ENCODE data around the gene GLOD4.

DNA sequence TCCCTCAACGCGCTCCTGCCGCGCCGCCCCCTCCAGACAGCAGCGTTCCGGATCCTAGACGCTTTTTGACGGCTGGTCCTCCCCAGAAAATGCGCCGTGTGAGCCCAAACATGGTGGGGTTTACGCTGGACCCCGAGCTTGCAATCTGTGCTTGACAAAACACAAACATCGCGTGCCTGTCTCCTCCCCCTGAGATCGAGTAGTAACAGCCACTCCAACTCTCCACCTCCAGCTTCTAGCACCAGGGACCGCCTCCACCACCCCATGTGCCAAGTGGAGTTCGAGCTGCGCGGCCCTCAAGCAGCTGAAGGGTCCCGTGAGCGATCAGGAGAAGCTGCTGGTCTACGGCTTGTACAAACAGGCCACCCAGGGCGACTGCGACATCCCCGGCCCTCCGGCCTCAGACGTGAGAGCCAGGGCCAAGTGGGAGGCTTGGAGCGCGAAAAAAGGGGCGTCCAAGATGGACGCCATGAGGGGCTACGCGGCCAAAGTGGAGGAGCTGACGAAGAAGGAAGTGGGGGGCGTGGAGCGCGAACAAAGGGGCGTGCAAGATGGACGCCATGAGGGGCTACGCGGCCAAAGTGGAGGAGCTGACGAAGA is 29.4 kb downstream of the GLOD4 start:
- TF ChIP-seq, protein P1, sequence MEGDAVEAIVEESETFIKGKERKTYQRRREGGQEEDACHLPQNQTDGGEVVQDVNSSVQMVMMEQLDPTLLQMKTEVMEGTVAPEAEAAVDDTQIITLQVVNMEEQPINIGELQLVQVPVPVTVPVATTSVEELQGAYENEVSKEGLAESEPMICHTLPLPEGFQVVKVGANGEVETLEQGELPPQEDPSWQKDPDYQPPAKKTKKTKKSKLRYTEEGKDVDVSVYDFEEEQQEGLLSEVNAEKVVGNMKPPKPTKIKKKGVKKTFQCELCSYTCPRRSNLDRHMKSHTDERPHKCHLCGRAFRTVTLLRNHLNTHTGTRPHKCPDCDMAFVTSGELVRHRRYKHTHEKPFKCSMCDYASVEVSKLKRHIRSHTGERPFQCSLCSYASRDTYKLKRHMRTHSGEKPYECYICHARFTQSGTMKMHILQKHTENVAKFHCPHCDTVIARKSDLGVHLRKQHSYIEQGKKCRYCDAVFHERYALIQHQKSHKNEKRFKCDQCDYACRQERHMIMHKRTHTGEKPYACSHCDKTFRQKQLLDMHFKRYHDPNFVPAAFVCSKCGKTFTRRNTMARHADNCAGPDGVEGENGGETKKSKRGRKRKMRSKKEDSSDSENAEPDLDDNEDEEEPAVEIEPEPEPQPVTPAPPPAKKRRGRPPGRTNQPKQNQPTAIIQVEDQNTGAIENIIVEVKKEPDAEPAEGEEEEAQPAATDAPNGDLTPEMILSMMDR (IDR thresholded peaks at IDR 0.05): no peak
- TF ChIP-seq POLR2A (IDR thresholded peaks at IDR 0.05): no peak

Data from body of pancreas (tissue), 4 donors.